GM23338 (cell line): ENCODE data around the gene GNG12. TPM values are rescaled to one million over a fixed set of nuclear protein-coding genes. Genes with fewer than 3 reads are reported as not detected.

ENCODE experiments used
- ATAC-seq: fragments of 200-7000 bp; cut with Tn5 transposase; 3 replicates; pipeline ENCODE4 v1.9.1; 2020
- DNase-seq: peaks from one replicate; pipeline ENCODE4 v3.0.0-alpha.2; 2015; ENCODE audit warnings: low spot score
- H2AFZ ChIP-seq: fragments of 200-600 bp; sonication (generic); 2 replicates; pipeline ENCODE4 v1.8.0; 2016; ENCODE audit warnings: antibody characterized with exemption, mild to moderate bottlenecking, moderate library complexity
- H3F3A ChIP-seq: fragments of 200-600 bp; sonication (generic); replicated peaks from 2 replicates; pipeline ENCODE4 v1.8.0; 2017; ENCODE audit warnings: antibody characterized with exemption, mixed run types, low read depth
- H3K27ac ChIP-seq: fragments of 200-600 bp; sonication (generic); 2 replicates; pipeline ENCODE4 v1.6.1; 2016; ENCODE audit warnings: low read depth
- H3K27me3 ChIP-seq: fragments of 200-600 bp; sonication (generic); 2 replicates; pipeline ENCODE4 v1.8.0; 2016; ENCODE audit warnings: mild to moderate bottlenecking, mixed run types, moderate library complexity; ENCODE audit not compliant: insufficient read depth
- H3K36me3 ChIP-seq: fragments of 200-600 bp; sonication (generic); 2 replicates; pipeline ENCODE4 v1.8.0; 2016; ENCODE audit warnings: mild to moderate bottlenecking; ENCODE audit not compliant: insufficient read depth
- H3K4me1 ChIP-seq: fragments of 200-600 bp; sonication (generic); 2 replicates; pipeline ENCODE4 v1.8.0; 2016; ENCODE audit warnings: mild to moderate bottlenecking, moderate library complexity; ENCODE audit not compliant: insufficient read depth
- H3K4me2 ChIP-seq: fragments of 200-600 bp; sonication (generic); 2 replicates; pipeline ENCODE4 v1.7.1; 2017; ENCODE audit warnings: mixed run types
- H3K4me3 ChIP-seq: fragments of 200-600 bp; sonication (generic); 2 replicates; pipeline ENCODE4 v1.6.1; 2016; ENCODE audit warnings: mixed run types
- H3K79me2 ChIP-seq: fragments of 200-600 bp; sonication (generic); replicated peaks from 2 replicates; pipeline ENCODE4 v1.8.0; 2017; ENCODE audit warnings: mild to moderate bottlenecking; ENCODE audit not compliant: insufficient read depth
- H3K9me2 ChIP-seq: fragments of 200-600 bp; sonication (generic); 2 replicates; pipeline ENCODE4 v1.8.0; 2017; ENCODE audit not compliant: insufficient read depth
- H4K20me1 ChIP-seq: fragments of 200-600 bp; sonication (generic); replicated peaks from 2 replicates; pipeline ENCODE4 v1.8.0; 2017; ENCODE audit warnings: mild to moderate bottlenecking; ENCODE audit not compliant: insufficient read depth
- H3K27ac Mint-ChIP-seq: 2 replicates; pipeline ENCODE4 v1.8.0; 2020; ENCODE audit warnings: inconsistent platforms, mild to moderate bottlenecking, moderate library complexity, mixed read lengths
- H3K27me3 Mint-ChIP-seq: 3 replicates; pipeline ENCODE4 v1.8.0; 2022; ENCODE audit warnings: low read depth, mild to moderate bottlenecking, moderate library complexity, mixed read lengths, inconsistent platforms; ENCODE audit not compliant: insufficient read depth, poor library complexity
- H3K36me3 Mint-ChIP-seq: 3 replicates; pipeline ENCODE4 v1.8.0; 2021; ENCODE audit warnings: low read depth, mild to moderate bottlenecking, inconsistent platforms, moderate library complexity, mixed read lengths
- H3K4me1 Mint-ChIP-seq: 3 replicates; pipeline ENCODE4 v1.8.0; 2020; ENCODE audit warnings: mild to moderate bottlenecking, inconsistent platforms, mixed read lengths
- H3K4me3 Mint-ChIP-seq: 3 replicates; pipeline ENCODE4 v1.8.0; 2021; ENCODE audit warnings: moderate library complexity, mild to moderate bottlenecking, inconsistent platforms, mixed read lengths
- H3K9me3 Mint-ChIP-seq: 3 replicates; pipeline ENCODE4 v1.8.0; 2020; ENCODE audit warnings: moderate library complexity, mild to moderate bottlenecking, inconsistent platforms, mixed read lengths
- CREB1 ChIP-seq: fragments of 250-450 bp; sonication (Bioruptor Pico); IDR thresholded peaks from 2 replicates; pipeline ENCODE4 v1.5.0; 2020; ENCODE audit warnings: low read depth, mild to moderate bottlenecking, moderate library complexity
- CTCF ChIP-seq, 2 experiments: fragments of 200-600 bp in 1 of 2; sonication (generic) in 1 of 2; conservative IDR thresholded peaks; 2 replicates each; pipeline versions ENCODE4 v1.5.1 to v1.6.1; 2016 to 2017; ENCODE audit warnings: antibody characterized with exemption in 2 of 2, low read depth in 2 of 2, mild to moderate bottlenecking in 2 of 2, moderate library complexity in 1 of 2
- EZH2 ChIP-seq: fragments of 200-600 bp; sonication (generic); IDR thresholded peaks from one replicate; pipeline ENCODE4 v1.8.0; 2017; ENCODE audit warnings: antibody characterized with exemption, mild to moderate bottlenecking, low read depth; ENCODE audit not compliant: unreplicated experiment
- EZH2phosphoT487 ChIP-seq: fragments of 200-600 bp; sonication (generic); IDR thresholded peaks from one replicate; pipeline ENCODE4 v1.8.1; 2018; ENCODE audit warnings: antibody characterized with exemption; ENCODE audit not compliant: unreplicated experiment
- JUNB ChIP-seq: IDR thresholded peaks from one replicate; pipeline ENCODE4 v1.6.1; 2016; ENCODE audit warnings: antibody characterized with exemption; ENCODE audit not compliant: unreplicated experiment
- POLR2AphosphoS5 ChIP-seq: IDR thresholded peaks from 2 replicates; pipeline ENCODE4 v1.6.1; 2016; ENCODE audit warnings: antibody characterized with exemption, low read depth
- STAT1 ChIP-seq: IDR thresholded peaks from one replicate; pipeline ENCODE4 v1.6.1; 2016; ENCODE audit warnings: antibody characterized with exemption; ENCODE audit not compliant: unreplicated experiment
- ZNF331 ChIP-seq: fragments of 250-450 bp; sonication (Bioruptor Pico); IDR thresholded peaks from 2 replicates; pipeline ENCODE4 v1.5.0; 2020; ENCODE audit warnings: low read depth, mild to moderate bottlenecking, moderate library complexity
- ZNF462 ChIP-seq: fragments of 250-450 bp; sonication (Bioruptor Pico); IDR thresholded peaks from 2 replicates; pipeline ENCODE4 v1.5.0; 2020; ENCODE audit warnings: mild to moderate bottlenecking, moderate library complexity
- polyA plus RNA-seq: library from polyadenylated mRNA; unstranded; fragments of >200 nt; fragmentation: Nextera tagmentation; extraction: Ambion mirVana; gene quantifications from 2 replicates; pipeline ENCODE4 v1.2.1, GENCODE V29; 2016
- total RNA-seq: library from RNA; depleted of rRNA; stranded (reverse); fragments of >200 nt; shearing (Covaris generic); gene quantifications from 2 replicates; pipeline ENCODE4 v1.2.3, GENCODE V29; 2014
- TF ChIP-seq, protein P1 (sequence below): IDR thresholded peaks from 2 replicates; pipeline ENCODE4 v1.6.1; 2016; ENCODE audit warnings: antibody characterized with exemption

GNG12 gene
- total and polyA plus RNA-seq, 2 experiments from 2014 or later: 13.4 to 33.0 TPM

GRCh38 chr1:67668660-67669059, 164.6 kb downstream of the GNG12 start:
- Mint-ChIP-seq H3K27me3 (peaks cover 6% of the 10 kb centered on the region), H3K36me3 (no peaks in the 10 kb centered on the region), H3K4me1 (no peaks in the 10 kb centered on the region; the same call in 2 of the 3 replicates), H3K4me3 (no peak overlapping the region), H3K27ac (no peak overlapping the region), H3K9me3 (no peaks in the 10 kb centered on the region)
- no peak overlapping the region for H2AFZ ChIP-seq
- TF ChIP-seq EZH2phosphoT487 (no peak), STAT1 (no peak), ZNF331 (CRISPR knock-in tag) (no peak), POLR2AphosphoS5 (no peak), JUNB (no peak), EZH2 (no peak), CREB1 (no peak), ZNF462 (CRISPR knock-in tag) (no peak), CTCF (conservative IDR thresholded peaks at IDR 0.05; ENCODE audit: low read depth in 2 of 2) (no peak)
- TF ChIP-seq, protein P1, sequence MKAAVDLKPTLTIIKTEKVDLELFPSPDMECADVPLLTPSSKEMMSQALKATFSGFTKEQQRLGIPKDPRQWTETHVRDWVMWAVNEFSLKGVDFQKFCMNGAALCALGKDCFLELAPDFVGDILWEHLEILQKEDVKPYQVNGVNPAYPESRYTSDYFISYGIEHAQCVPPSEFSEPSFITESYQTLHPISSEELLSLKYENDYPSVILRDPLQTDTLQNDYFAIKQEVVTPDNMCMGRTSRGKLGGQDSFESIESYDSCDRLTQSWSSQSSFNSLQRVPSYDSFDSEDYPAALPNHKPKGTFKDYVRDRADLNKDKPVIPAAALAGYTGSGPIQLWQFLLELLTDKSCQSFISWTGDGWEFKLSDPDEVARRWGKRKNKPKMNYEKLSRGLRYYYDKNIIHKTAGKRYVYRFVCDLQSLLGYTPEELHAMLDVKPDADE: no peak
- H3K4me1 ChIP-seq: no peaks in the 10 kb centered on the region
- no peaks in the 10 kb centered on the region for H3F3A ChIP-seq
- no peak overlapping the region for H3K4me2 ChIP-seq
- no peak for ATAC-seq
- no peaks in the 10 kb centered on the region for H3K9me2 ChIP-seq
- H3K36me3 ChIP-seq: no peaks in the 10 kb centered on the region
- no peaks in the 10 kb centered on the region for H4K20me1 ChIP-seq
- no peaks in the 10 kb centered on the region for H3K79me2 ChIP-seq
- no peak overlapping the region for H3K4me3 ChIP-seq
- no peak overlapping the region for H3K27ac ChIP-seq
- no peaks in the 10 kb centered on the region for H3K27me3 ChIP-seq
- DNase-seq: no peak
